GM21515 (cell line): ENCODE measurements around the gene EPHB3.
"Not testable (repeated sequence)": the region's sequence is repeated elsewhere in the genome, so short reads cannot be mapped to it uniquely, and the experiment has no call there.

Experiments
- ATAC-seq: cut with Tn5 transposase; IDR thresholded peaks from one replicate; pipeline ENCODE4 v1.9.1; 2021; ENCODE audit not compliant: unreplicated experiment

The EPHB3 gene

GRCh38 chr3:184597829-184598573 is 36.4 kb downstream of the EPHB3 start:
- ATAC-seq, result no peak

GRCh38 chr3:184598574-184598927 is 37.0 kb downstream of the EPHB3 start:
- no peak for ATAC-seq

- no peak for ATAC-seq
These were observed 37.6 kb downstream of the EPHB3 start for GRCh38 chr3:184599143-184599542.

DNA sequence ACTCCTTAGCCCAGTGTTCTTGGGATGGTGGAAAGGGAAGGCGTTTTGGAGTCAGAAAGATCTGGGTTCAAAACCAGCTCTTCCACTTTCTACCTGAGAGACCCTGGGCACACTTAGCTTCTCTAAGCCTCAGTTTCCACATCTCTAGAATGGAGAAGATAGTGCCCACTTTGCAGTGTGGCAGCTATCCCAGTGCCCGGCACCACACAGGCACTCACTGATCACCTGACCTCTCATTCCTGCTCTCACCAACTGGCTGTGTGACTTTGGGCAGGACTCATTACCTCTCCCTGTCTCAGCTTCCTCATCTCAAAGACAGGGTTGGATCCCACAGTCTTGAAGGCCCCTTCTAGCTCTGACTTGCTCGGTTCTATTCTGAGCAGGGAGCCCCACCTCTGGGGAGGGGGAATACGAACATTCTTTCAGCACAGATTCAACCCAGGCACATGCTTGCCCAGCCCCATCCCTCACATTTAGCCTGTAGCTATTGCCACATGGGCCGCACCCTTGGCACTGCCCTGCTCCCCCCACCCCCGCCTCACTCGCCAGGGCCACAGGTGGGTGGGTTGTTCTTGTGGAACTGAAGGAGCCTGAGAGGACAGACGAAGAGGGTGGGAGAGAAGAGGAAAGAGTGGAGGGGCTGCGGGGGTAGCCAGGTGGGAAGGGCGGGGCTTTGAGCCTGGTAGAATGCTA is 39.2 kb downstream of the EPHB3 start:
- ATAC-seq, result no peak

DNA sequence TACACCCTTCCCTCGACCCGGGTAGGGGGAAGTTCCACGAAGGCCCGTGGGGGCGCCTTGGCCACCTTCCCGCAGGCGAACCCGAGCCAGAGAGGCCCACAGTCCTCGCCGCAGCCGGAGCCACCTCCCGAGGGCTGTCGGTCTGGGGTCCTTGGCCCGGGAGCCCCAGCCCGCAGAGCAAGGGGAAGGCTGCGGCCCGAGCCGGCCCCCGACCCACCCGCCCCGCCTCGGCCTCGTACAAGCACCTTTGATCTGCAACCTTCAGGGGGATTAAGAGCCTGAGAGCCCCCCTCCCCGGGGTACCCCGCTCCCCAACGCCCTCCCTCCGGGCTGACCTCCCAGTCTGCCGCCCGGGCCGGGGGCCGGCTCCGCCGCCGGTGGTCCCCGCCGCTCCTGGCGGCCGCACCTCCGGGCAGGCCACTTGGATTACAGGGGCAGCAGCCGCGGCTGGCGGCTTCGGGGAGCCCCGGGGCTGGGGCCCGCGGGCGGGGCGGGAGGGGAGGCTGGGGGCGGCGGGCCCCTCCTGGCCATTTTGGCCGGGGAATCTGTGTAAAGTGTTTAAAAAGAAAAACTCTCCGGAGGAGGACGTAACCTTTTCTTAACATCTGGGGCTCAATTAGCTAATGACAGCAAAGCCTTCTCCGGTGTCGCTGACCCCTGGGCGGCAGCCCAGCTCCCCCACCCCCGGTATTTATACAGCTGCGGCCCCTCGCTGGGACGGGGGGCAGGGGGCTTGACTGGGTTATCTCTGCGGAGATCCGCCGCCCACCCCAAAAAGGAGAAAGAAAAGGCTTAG is 40.2 kb downstream of the EPHB3 start:
- ATAC-seq, result no peak

DNA sequence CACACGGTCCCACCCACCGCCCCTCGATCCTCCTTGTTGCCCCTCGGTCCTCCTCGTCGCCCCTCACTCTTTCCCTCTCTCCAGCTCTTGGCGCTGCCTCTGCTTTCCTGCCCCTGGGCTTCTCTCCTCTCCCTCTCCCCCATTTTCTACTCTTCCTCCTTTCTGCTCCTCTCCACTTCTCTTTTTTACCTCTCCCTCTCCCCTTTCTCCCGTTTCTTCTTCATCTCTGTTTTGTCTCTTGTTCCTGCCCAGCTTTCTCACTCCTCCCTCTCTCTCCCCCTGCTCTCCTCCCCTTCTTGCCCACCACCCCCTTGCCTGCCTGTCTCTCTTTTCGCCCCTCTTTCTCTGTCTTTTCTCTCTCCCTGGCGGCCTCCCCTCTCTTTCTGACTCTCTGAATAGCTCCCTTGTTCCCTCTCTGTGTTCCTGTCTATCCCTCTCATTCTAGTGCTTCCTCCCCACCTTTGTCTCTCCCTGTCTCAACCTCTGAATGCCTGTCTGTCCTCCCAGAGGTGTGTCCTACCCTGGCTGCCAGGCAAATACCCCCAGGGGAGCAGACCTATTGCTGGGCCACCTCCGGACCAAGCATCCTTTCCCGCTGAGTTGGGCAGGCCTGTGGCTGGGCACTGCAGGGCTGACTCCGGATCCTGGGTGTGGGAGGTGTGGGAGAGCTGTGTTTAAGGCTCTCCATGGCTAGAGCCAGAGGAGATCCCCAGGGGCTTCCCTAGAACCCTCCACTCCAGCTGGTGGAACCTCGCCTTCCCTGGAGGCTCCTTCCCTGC is 41.0 kb downstream of the EPHB3 start:
- no peak for ATAC-seq

- ATAC-seq, result no peak
These were observed 41.8 kb downstream of the EPHB3 start for GRCh38 chr3:184603151-184604030.

GRCh38 chr3:184604039-184604601 is 42.5 kb downstream of the EPHB3 start:
- ATAC-seq, result no peak

DNA sequence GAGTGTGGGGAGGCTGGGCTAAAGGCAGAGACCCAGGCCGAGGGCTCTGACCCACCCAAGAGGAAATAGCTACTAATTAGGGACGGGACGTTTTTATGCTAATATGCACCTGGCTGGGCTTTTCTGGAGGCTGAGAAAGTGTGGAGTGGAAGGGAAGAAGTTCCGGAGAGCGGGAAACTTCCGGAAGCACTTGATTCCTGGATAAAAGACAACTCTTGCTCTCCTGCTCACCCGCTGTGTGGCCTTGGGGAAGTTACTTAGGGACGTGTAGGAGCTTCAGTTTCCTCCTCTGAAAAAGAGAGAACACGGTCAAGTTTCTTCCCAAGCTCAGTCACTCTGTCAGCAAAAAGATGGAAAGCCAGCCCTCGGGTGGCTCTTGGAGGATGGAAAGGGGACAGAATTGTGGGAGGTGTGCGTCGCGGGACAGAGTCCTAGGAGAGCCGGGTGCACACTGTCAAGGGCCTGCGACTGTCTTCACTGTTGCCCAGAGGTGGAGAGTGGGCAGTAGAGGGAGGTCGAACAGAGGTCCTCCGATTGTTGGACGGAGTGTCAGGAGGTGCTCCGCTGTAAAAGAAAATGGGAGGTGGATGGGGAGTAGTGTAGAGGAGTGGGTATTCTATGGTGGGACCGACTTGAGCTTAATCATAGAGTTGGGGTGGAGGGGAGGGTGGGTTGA is 43.2 kb downstream of the EPHB3 start:
- no peak for ATAC-seq

GRCh38 chr3:184608209-184608608 is 46.6 kb downstream of the EPHB3 start:
- ATAC-seq, result no peak

- no peak for ATAC-seq
These were observed 48.1 kb downstream of the EPHB3 start for GRCh38 chr3:184609476-184610244.

GRCh38 chr3:184610245-184610871 is 48.8 kb downstream of the EPHB3 start:
- ATAC-seq, result no peak

- no peak for ATAC-seq
These were observed 50.2 kb downstream of the EPHB3 start for GRCh38 chr3:184611607-184612281.

- no peak for ATAC-seq
These were observed 53.8 kb downstream of the EPHB3 start for GRCh38 chr3:184615396-184615795.

DNA sequence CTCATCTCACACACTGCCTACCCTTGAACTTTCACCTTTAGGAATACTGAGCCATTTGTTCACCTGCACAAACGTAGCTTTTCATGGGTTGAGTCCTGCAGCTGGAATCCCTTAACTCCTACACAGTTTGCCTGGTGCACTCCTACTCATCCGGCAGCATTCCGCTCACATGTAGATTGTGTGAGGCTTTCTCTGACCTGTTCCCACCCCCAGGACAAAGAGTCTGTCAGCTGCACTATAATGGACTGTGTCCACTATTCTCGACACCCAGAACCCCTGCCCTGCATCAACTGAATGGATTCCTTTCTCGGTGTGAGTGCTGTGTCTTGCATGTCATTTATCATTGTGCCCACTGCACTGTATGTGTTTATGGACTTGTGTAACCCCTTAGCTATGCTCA is 54.9 kb downstream of the EPHB3 start:
- ATAC-seq, result no peak

- ATAC-seq, result not testable (repeated sequence)
These were observed 55.7 kb downstream of the EPHB3 start for GRCh38 chr3:184617306-184617705.

DNA sequence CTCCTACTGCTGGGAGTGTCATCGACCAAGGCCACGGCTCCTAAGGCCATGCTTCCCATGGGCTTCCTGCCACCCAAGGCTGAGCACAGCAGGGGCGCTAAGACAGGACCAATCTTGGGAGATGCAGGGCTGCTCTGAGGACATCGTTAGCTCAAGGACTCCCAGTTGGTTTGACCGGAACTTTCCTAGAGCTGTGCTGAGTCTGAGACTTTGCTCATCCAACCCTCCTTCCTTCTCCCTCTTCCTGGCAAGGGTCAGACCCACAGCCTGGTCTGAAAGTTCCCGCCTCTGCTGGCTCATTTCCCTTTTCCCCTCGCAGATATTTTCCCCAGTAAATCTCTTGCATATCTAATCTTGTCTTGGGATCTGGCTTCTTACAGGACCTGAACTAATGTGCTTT is 57.2 kb downstream of the EPHB3 start:
- ATAC-seq, result no peak

- ATAC-seq, result no peak
These were observed 57.8 kb downstream of the EPHB3 start for GRCh38 chr3:184619369-184619768.
